ENCODE data around the gene VPS11. TPM values are rescaled to one million over a fixed set of nuclear protein-coding genes. Genes with fewer than 3 reads are reported as not detected.

VPS11 gene
- total and polyA plus RNA-seq, 10 of the 15 experiments (the other 5 are each of a cell fraction or from before 2014, with no cell fraction given), result 15.8 to 26.4 (median 24.5) TPM

- TF ChIP-seq PBX3 (IDR thresholded peaks at IDR 0.05; ENCODE audit: insufficient replicate concordance, low read depth, low read length), result peak; percentile 34
- TF ChIP-seq MYB (IDR thresholded peaks at IDR 0.05; ENCODE audit: borderline replicate concordance, low read depth, low read length), result no peak
- no peak for TF ChIP-seq E2F4 (IDR thresholded peaks at IDR 0.05; ENCODE audit: low read depth, low read length)
- TF ChIP-seq ATF2 (IDR thresholded peaks at IDR 0.05; ENCODE audit: low read length), result no peak
- no peak for TF ChIP-seq WRNIP1 (IDR thresholded peaks at IDR 0.05; ENCODE audit: borderline replicate concordance, low read depth, low read length)
- TF ChIP-seq RCOR1 (conservative IDR thresholded peaks at IDR 0.05; ENCODE audit: low read depth, low read length), result no peak
- no peak for TF ChIP-seq HDAC2 (IDR thresholded peaks at IDR 0.05)
- 0 out of 2 replicates have a peak, but pooled peaks have one; percentile 88 for TF ChIP-seq NKRF (conservative IDR thresholded peaks at IDR 0.05)
- TF ChIP-seq ASH2L (IDR thresholded peaks at IDR 0.05; ENCODE audit: borderline replicate concordance, low read depth), result no peak
- no peak for TF ChIP-seq TARDBP (IDR thresholded peaks at IDR 0.05; ENCODE audit: borderline replicate concordance)
- TF ChIP-seq CTCF (IDR thresholded peaks at IDR 0.05 in 2 of 3, conservative IDR thresholded peaks at IDR 0.05 in 1 of 3; ENCODE audit: control insufficient read depth in 2 of 3, extremely low read depth in 1 of 3, insufficient read depth in 1 of 3, low read depth in 3 of 3, low read length in 3 of 3), result no peak
- TF ChIP-seq HCFC1 (IDR thresholded peaks at IDR 0.05; ENCODE audit: low read length), result no peak
- peak; percentile 10; the same call in 1 of the 2 replicates for TF ChIP-seq RUNX3 (IDR thresholded peaks at IDR 0.05; ENCODE audit: low read length)
- no peak for TF ChIP-seq ZBED1 (IDR thresholded peaks at IDR 0.05; ENCODE audit: borderline replicate concordance)
- TF ChIP-seq POLR2AphosphoS5 (IDR thresholded peaks at IDR 0.05; ENCODE audit: low read length), result peak; percentile 20; the same call in 1 of the 2 replicates
- TF ChIP-seq MEF2A (IDR thresholded peaks at IDR 0.05; ENCODE audit: insufficient read depth, low read depth, low read length), result no peak
- no peak for TF ChIP-seq CBX5 (IDR thresholded peaks at IDR 0.05; ENCODE audit: low read depth)
- no peak for TF ChIP-seq IRF3 (IDR thresholded peaks at IDR 0.05)
- TF ChIP-seq SMC3 (IDR thresholded peaks at IDR 0.05; ENCODE audit: borderline replicate concordance, low read length), result no peak
Measured at GRCh38 chr11:119056421-119056999, 11.1 kb upstream of the VPS11 start (continued).

Data from GM12878 (cell line).